Mucosa of descending colon (tissue), 3 donors: ENCODE measurements around the gene SLC5A7. TPM values are rescaled to one million over a fixed set of nuclear protein-coding genes. Genes with fewer than 3 reads are reported as not detected.

Experiments used
- ATAC-seq: fragments of 200-7000 bp; cut with Tn5 transposase; one replicate; pipeline ENCODE4 v1.9.1; 2020; ENCODE audit warnings: mild to moderate bottlenecking, moderate library complexity
- DNase-seq, 3 donors: peaks; one replicate each; pipeline ENCODE4 v3.0.0-alpha.2; 2020
- H3K36me3 ChIP-seq: fragments of 200-600 bp; one replicate; pipeline ENCODE4 v1.8.0; 2021; ENCODE audit warnings: low read depth, mild to moderate bottlenecking
- H3K4me1 ChIP-seq: fragments of 200-600 bp; one replicate; pipeline ENCODE4 v1.8.0; 2021; ENCODE audit warnings: low read depth, mild to moderate bottlenecking
- H3K4me3 ChIP-seq: fragments of 200-600 bp; one replicate; pipeline ENCODE4 v1.8.0; 2021; ENCODE audit warnings: mild to moderate bottlenecking
- H3K9me3 ChIP-seq: fragments of 200-600 bp; one replicate; pipeline ENCODE4 v1.8.0; 2021; ENCODE audit warnings: mild to moderate bottlenecking
- CTCF ChIP-seq: fragments of 200-600 bp; IDR thresholded peaks from one replicate; pipeline ENCODE4 v1.8.0; 2022; ENCODE audit warnings: antibody characterized with exemption, mild to moderate bottlenecking
- intact Hi-C, 2 donors: fragments of 100-400 bp; cut with DNase I in 1 of 2; cut with micrococcal nuclease in 1 of 2; formaldehyde crosslinking; loops; one replicate each; pipeline versions ENCODE4 v1.11.0 to v1.11.1; 2022; cut with DNase I, micrococcal nuclease
- long read RNA-seq, 2 donors: library from polyadenylated mRNA; unstranded; transcript quantifications; one replicate each; pipeline ENCODE4 v2.0.0, GENCODE V29; 2019 to 2021
- total RNA-seq, 3 donors: library from RNA; stranded (reverse); fragmentation: NEBNext Ultra II Directional in 2 of 3; extraction: Animal tissue kit (Norgen Biotek cat#: 25700) in 2 of 3; gene quantifications; one replicate each; pipeline versions ENCODE4 v1.2.1 to v1.2.4, GENCODE V29; 2021 to 2023
- donor health status: DM: no; HTN: no; CAD: no; lungs with moderate emphysema.
- donor health status: DM: no; HTN: no; CAD: no.
- donor health status: DM: no; HTN: yes; CAD: no.

SLC5A7 gene
- total RNA-seq: 1 to 10 TPM in 1 of 3 donors, under 1 TPM in 1, not detected in 1; 0.12 to 3.6 TPM
- long read RNA-seq, donor 1, partial matches to known transcripts: 0 of 2 reads
- long read RNA-seq, donor 1, other reads (novel, unspliced or antisense): 2 of 2 reads
- long read RNA-seq, donor 2, partial matches to known transcripts: 0 of 1 reads
- long read RNA-seq, donor 2, other reads (novel, unspliced or antisense): 1 of 1 reads

- Histone ChIP-seq H3K9me3 (no peaks in the 10 kb centered on the region), H3K4me1 (no peaks in the 10 kb centered on the region), H3K36me3 (no peaks in the 10 kb centered on the region), H3K4me3 (no peak within 1 kb of the TSS)
- ATAC-seq: no peak
- intact Hi-C loops: no loop called here
- no peak for TF ChIP-seq CTCF
- DNase-seq: no peak
These were observed at the start of gene SLC5A7 for GRCh38 chr2:107986278-107987217. Gene SLC5A7, plus strand, starts transcription at chr2:107986524. Its CDS starts 1,632 bp downstream, at chr2:107988156.

- intact Hi-C loops: no loop called here
- Histone ChIP-seq H3K9me3 (no peaks in the 10 kb centered on the region), H3K4me3 (no peak overlapping the region), H3K4me1 (no peaks in the 10 kb centered on the region), H3K36me3 (no peaks in the 10 kb centered on the region)
- ATAC-seq (no peak), DNase-seq (no peak)
- no peak for TF ChIP-seq CTCF
These were observed 24.9 kb upstream of the SLC5A7 start for GRCh38 chr2:107961395-107961794.

- H3K36me3 ChIP-seq: no peaks in the 10 kb centered on the region
- DNase-seq (no peak), ATAC-seq (no peak)
- H3K9me3 ChIP-seq: no peaks in the 10 kb centered on the region
- TF ChIP-seq CTCF: no peak
- no peaks in the 10 kb centered on the region for H3K4me1 ChIP-seq
- intact Hi-C loops: no loop called here
- H3K4me3 ChIP-seq: no peak overlapping the region
These were observed 22.1 kb upstream of the SLC5A7 start for GRCh38 chr2:107964185-107964584.

GRCh38 chr2:107984707-107985106, 1.6 kb upstream of the SLC5A7 start:
- no peak for ATAC-seq
- no peaks in the 10 kb centered on the region for H3K4me1 ChIP-seq
- no peak for DNase-seq
- no peak for TF ChIP-seq CTCF
- no peak overlapping the region for H3K4me3 ChIP-seq
- no peaks in the 10 kb centered on the region for H3K9me3 ChIP-seq
- no peaks in the 10 kb centered on the region for H3K36me3 ChIP-seq
- intact Hi-C loops: no loop called here

GRCh38 chr2:107988108-107988507, 1.8 kb downstream of the SLC5A7 start:
- H3K4me1 ChIP-seq: no peaks in the 10 kb centered on the region
- no peak for DNase-seq
- TF ChIP-seq CTCF: no peak
- H3K9me3 ChIP-seq: no peaks in the 10 kb centered on the region
- no peaks in the 10 kb centered on the region for H3K36me3 ChIP-seq
- no peak overlapping the region for H3K4me3 ChIP-seq
- no peak for ATAC-seq
- intact Hi-C loops: no loop called here
